Uterus (tissue), 4 donors: ENCODE measurements around the gene DLG1. TPM values are rescaled to one million over a fixed set of nuclear protein-coding genes. Genes with fewer than 3 reads are reported as not detected.

Experiments
- DNase-seq, 2 donors: peaks; one replicate each; pipeline ENCODE4 v3.0.0-alpha.2; 2019 to 2020
- H3K27ac ChIP-seq, 2 donors: fragments of 200-600 bp; sonication (generic); 1 replicate in 1 of 2; 2 replicates in 1 of 2; pipeline ENCODE4 v1.5.1; 2016 to 2018
- H3K27me3 ChIP-seq, 2 donors: fragments of 200-600 bp; sonication (generic); one replicate each; pipeline ENCODE4 v1.5.1; 2018 to 2019; ENCODE audit warnings: control low read depth in 1 of 2
- H3K36me3 ChIP-seq, 2 donors: fragments of 200-600 bp; sonication (generic); one replicate each; pipeline ENCODE4 v1.5.1; 2019; ENCODE audit warnings: control low read depth in 1 of 2
- H3K4me1 ChIP-seq, 2 donors: fragments of 200-600 bp; sonication (generic); one replicate each; pipeline ENCODE4 v1.5.1; 2018 to 2019; ENCODE audit warnings: control low read depth in 1 of 2
- H3K4me3 ChIP-seq, 2 donors: fragments of 200-600 bp; sonication (generic); 1 replicate in 1 of 2; 2 replicates in 1 of 2; pipeline ENCODE4 v1.5.1; 2018 to 2019; ENCODE audit warnings: mild to moderate bottlenecking in 1 of 2
- H3K9me3 ChIP-seq, 2 donors: fragments of 200-600 bp; sonication (generic); one replicate each; pipeline ENCODE4 v1.5.1; 2019; ENCODE audit warnings: control low read depth in 1 of 2
- POLR2A ChIP-seq, 2 donors: fragments of 450-650 bp; IDR thresholded peaks; one replicate each; pipeline ENCODE4 v1.6.1; 2016; ENCODE audit warnings: antibody characterized with exemption in 2 of 2, mild to moderate bottlenecking in 1 of 2, moderate library complexity in 1 of 2
- intact Hi-C: fragments of 100-400 bp; cut with DNase I; formaldehyde crosslinking; loops from one replicate; pipeline ENCODE4 v1.15.1; 2023; ENCODE audit warnings: low total_unique reads
- total RNA-seq, 4 donors: library from RNA; depleted of rRNA in 3 of 4; stranded (reverse); fragments of >200 nt in 3 of 4; gene quantifications; one replicate each; pipeline versions ENCODE4 v1.1.0 to v1.2.4, GENCODE V29; 2014 to 2023
- TF ChIP-seq, protein P1 (sequence below), 4 experiments: fragments of 200-600 bp in 2 of 4; fragments of 450-650 bp in 2 of 4; sonication (generic) in 2 of 4; IDR thresholded peaks; one replicate each; pipeline ENCODE4 v1.5.1; 2016 to 2019; ENCODE audit warnings: antibody characterized with exemption in 4 of 4, mild to moderate bottlenecking in 2 of 4, moderate library complexity in 1 of 4
- donor health status: DM: yes; HTN: yes; CAD: no.

Gene DLG1
- total RNA-seq, 4 donors from 2014 or later: 24.1 to 139 (median 82.9) TPM

DNA sequence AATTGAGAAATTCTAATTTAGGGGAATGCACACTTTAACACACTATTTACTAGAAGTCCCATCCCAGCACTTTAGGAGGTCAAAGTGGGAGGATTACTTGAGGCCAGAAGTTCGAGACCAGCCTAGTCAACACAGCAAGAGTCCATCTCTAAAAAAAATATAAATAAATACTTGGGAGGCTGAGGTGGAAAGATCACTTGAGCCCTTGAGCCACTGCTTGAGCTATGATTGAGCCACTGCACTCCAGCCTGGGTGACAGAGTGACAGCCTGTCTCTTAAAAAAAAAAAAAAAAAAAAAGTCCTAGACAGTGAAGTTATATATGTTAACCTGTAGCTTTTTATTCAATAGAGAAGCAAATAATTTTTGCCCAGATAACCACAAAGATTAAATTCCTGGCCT, 69.2 kb downstream of the DLG1 start:
- no peaks in the 10 kb centered on the region for H3K4me1 ChIP-seq
- no peak overlapping the region for H3K27ac ChIP-seq
- no peaks in the 10 kb centered on the region for H3K9me3 ChIP-seq
- H3K4me3 ChIP-seq: no peak overlapping the region
- intact Hi-C loops: no loop called here
- TF ChIP-seq POLR2A (IDR thresholded peaks at IDR 0.05): no peak
- no peaks in the 10 kb centered on the region for H3K27me3 ChIP-seq
- no peak for DNase-seq
- no peaks in the 10 kb centered on the region for H3K36me3 ChIP-seq

DNA sequence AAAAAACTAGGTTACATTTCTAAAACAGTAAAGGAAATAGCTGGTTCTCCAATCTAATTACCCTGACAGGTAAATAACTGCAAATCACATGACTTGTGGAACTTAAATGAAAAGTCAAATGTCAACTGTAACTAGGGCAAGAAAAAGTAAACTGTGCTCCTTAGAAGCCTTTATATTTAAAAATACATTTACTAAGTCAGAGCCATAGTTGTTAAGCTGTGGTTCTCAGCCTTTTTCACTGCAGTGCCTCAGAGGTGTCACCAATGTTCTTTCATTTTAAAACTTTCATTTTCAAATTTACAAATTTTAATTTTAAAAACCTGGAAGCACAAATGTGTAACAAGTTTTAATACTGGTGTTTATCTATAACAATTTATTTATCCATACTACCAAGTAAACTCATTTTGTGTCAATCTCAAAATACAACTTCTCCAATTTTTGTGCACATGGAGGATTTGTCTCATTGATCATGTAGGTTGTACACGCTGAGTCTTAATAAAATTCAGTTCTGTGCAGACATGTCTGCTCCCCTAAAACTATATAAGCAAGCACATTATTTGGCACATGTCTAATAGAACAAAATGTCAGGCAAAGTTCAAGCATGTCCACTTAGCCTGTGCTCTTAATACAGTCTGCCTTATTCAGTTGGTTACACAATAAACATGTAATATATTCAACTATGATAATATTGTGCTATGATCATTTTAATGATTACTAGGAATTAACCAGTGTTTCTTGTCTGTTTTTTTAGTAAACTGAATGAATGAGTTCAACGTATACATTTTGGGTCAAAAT, 70.4 kb downstream of the DLG1 start:
- no peaks in the 10 kb centered on the region for H3K9me3 ChIP-seq
- no peak for DNase-seq
- H3K4me3 ChIP-seq: no peak overlapping the region
- H3K36me3 ChIP-seq: no peaks in the 10 kb centered on the region
- intact Hi-C loops: no loop called here
- no peaks in the 10 kb centered on the region for H3K27me3 ChIP-seq
- H3K4me1 ChIP-seq: no peaks in the 10 kb centered on the region
- TF ChIP-seq, protein P1, sequence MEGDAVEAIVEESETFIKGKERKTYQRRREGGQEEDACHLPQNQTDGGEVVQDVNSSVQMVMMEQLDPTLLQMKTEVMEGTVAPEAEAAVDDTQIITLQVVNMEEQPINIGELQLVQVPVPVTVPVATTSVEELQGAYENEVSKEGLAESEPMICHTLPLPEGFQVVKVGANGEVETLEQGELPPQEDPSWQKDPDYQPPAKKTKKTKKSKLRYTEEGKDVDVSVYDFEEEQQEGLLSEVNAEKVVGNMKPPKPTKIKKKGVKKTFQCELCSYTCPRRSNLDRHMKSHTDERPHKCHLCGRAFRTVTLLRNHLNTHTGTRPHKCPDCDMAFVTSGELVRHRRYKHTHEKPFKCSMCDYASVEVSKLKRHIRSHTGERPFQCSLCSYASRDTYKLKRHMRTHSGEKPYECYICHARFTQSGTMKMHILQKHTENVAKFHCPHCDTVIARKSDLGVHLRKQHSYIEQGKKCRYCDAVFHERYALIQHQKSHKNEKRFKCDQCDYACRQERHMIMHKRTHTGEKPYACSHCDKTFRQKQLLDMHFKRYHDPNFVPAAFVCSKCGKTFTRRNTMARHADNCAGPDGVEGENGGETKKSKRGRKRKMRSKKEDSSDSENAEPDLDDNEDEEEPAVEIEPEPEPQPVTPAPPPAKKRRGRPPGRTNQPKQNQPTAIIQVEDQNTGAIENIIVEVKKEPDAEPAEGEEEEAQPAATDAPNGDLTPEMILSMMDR (IDR thresholded peaks at IDR 0.05): no peak
- no peak for TF ChIP-seq POLR2A (IDR thresholded peaks at IDR 0.05)
- no peak overlapping the region for H3K27ac ChIP-seq

DNA sequence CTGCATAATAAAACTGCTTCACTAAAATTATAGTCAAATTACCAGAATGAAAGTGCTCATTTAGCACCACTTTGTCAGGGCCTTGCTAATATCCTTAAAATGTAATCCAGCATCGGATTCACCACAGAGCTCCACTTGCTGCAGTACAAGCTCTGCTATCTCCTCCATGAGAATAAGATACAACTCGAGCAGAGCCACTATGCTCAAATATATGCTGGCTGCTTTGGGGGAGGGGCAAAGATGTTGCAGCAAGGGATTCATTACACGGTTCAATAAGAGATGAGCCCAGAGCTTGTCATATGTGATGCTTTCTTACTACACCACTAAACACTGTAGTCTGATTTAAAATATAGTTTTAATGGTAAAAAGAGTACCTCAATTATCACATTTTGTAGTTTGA, 72.2 kb downstream of the DLG1 start:
- TF ChIP-seq, protein P1 (IDR thresholded peaks at IDR 0.05): no peak
- no peak for TF ChIP-seq POLR2A (IDR thresholded peaks at IDR 0.05)
- H3K9me3 ChIP-seq: no peaks in the 10 kb centered on the region
- intact Hi-C loops: no loop called here
- no peaks in the 10 kb centered on the region for H3K36me3 ChIP-seq
- H3K27me3 ChIP-seq: no peaks in the 10 kb centered on the region
- no peak overlapping the region for H3K27ac ChIP-seq
- H3K4me1 ChIP-seq: no peaks in the 10 kb centered on the region
- no peak for DNase-seq
- H3K4me3 ChIP-seq: no peak overlapping the region

DNA sequence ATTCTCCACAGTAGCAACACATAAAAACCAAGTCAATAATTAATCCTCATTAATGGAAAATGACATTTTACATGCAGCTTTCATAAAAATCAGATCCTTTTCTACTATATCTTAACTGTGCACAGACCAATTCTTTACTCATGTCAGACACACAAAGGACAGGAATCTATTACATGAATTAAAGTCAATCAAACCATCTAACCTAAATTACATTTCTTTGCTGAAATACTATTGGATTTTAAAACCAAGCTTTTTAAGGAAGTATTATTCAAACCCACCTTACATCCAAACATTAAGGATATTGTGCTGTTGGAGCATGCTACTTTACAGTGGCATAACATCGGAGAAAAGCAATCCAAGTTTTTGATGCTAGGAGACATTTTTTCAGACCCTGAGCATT, 72.8 kb downstream of the DLG1 start:
- Histone ChIP-seq H3K36me3 (no peaks in the 10 kb centered on the region), H3K27me3 (no peaks in the 10 kb centered on the region), H3K4me3 (no peak overlapping the region), H3K9me3 (no peaks in the 10 kb centered on the region), H3K27ac (no peak overlapping the region), H3K4me1 (no peaks in the 10 kb centered on the region)
- intact Hi-C loops: no loop called here
- TF ChIP-seq POLR2A (IDR thresholded peaks at IDR 0.05): no peak
- TF ChIP-seq, protein P1 (IDR thresholded peaks at IDR 0.05): no peak
- no peak for DNase-seq

DNA sequence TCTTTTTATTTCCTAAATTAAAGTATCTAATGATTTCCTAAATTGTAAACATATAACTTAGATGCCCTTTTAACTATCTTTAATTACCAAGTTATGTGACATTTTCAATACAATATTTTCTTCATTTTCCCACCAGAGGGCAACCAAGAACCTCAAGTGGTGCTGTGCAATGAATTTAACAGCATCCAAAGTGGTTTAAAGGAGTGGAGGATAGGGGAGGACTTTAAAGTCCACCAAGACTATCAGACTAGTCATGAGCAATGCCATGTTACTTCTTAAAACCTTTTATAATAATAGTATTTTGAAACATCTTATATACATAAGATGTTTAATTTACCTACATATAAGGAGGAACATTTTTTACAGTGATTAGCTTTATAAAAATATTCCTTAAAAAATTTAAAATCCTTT, 74.4 kb downstream of the DLG1 start:
- H3K36me3 ChIP-seq: no peaks in the 10 kb centered on the region
- no peak for DNase-seq
- intact Hi-C loops: no loop called here
- no peaks in the 10 kb centered on the region for H3K27me3 ChIP-seq
- H3K4me1 ChIP-seq: no peaks in the 10 kb centered on the region
- H3K4me3 ChIP-seq: no peak overlapping the region
- TF ChIP-seq, protein P1 (IDR thresholded peaks at IDR 0.05): peak; percentile 45 to 57 (median 48)
- TF ChIP-seq POLR2A (IDR thresholded peaks at IDR 0.05): no peak
- no peaks in the 10 kb centered on the region for H3K9me3 ChIP-seq
- no peak overlapping the region for H3K27ac ChIP-seq
